ENCODE data around the gene SMC3. TPM values are rescaled to one million over a fixed set of nuclear protein-coding genes. Genes with fewer than 3 reads are reported as not detected.

The SMC3 gene
- total and polyA plus RNA-seq, 10 donors, result 10.4 to 41.2 (median 33.8) TPM

- H3K4me3 ChIP-seq, result no peak overlapping the region
- H3K9me3 ChIP-seq, result no peaks in the 10 kb centered on the region
- no peak for DNase-seq
- peaks cover 0 to 9% (median 0%) of the 10 kb centered on the region in 7 donors for H3K27me3 ChIP-seq (replicated peaks in 1 of 7)
- H3K36me3 ChIP-seq, result no peaks in the 10 kb centered on the region
- intact Hi-C loops (cut with DNase I; ENCODE audit: low total_unique reads), result loop anchor here (5.0 kb wide), 1 partner anchor 193 kb away; no protein-coding TSS in a partner anchor
- peak overlapping the region in 4 of 8 donors; percentile 13 to 40 (median 18) for H3K27ac ChIP-seq
- TF ChIP-seq POLR2A (IDR thresholded peaks at IDR 0.05), result no peak
- no peak for TF ChIP-seq POLR2AphosphoS5 (IDR thresholded peaks at IDR 0.05)
- TF ChIP-seq CTCF (IDR thresholded peaks at IDR 0.05 in 8 of 11, conservative IDR thresholded peaks at IDR 0.05 in 3 of 11), result no peak
- peaks cover 0 to 34% (median 10%) of the 10 kb centered on the region in 6 donors for H3K4me1 ChIP-seq
These were observed 22.4 kb upstream of the SMC3 start for GRCh38 chr10:110544958-110545537.

GRCh38 chr10:110546077-110546476 is 21.4 kb upstream of the SMC3 start:
- Histone ChIP-seq H3K27me3 (replicated peaks in 1 of 7) (peaks cover 0 to 9% (median 0%) of the 10 kb centered on the region in 7 donors), H3K36me3 (no peaks in the 10 kb centered on the region), H3K9me3 (no peaks in the 10 kb centered on the region), H3K4me3 (no peak overlapping the region), H3K4me1 (peaks cover 0 to 34% (median 10%) of the 10 kb centered on the region in 6 donors), H3K27ac (peak overlapping the region in 5 of 8 donors; percentile 13 to 45 (median 29))
- WGBS, 5 donors, result 61 to 91% (median 63%) methylated on average over 6 of the region's 6 CpGs
- DNase-seq, result no peak
- no peak for TF ChIP-seq POLR2A (IDR thresholded peaks at IDR 0.05)
- TF ChIP-seq POLR2AphosphoS5 (IDR thresholded peaks at IDR 0.05), result peak in 1 of 3 donors; percentile 44
- intact Hi-C loops (cut with DNase I; ENCODE audit: low total_unique reads), result loop anchor here (5.0 kb wide), 1 partner anchor 194 kb away; no protein-coding TSS in a partner anchor

GRCh38 chr10:110546499-110547110 is 20.9 kb upstream of the SMC3 start:
- intact Hi-C loops (cut with DNase I; ENCODE audit: low total_unique reads), result loop anchor here (5.0 kb wide), 1 partner anchor 194 kb away; no protein-coding TSS in a partner anchor
- WGBS, 5 donors, result 64 to 71% (median 65%) methylated on average over 7 of the region's 7 CpGs
- Histone ChIP-seq H3K4me1 (peaks cover 0 to 34% (median 10%) of the 10 kb centered on the region in 6 donors), H3K36me3 (no peaks in the 10 kb centered on the region), H3K4me3 (no peak overlapping the region), H3K27me3 (replicated peaks in 1 of 7) (peaks cover 0 to 9% (median 0%) of the 10 kb centered on the region in 7 donors), H3K9me3 (no peaks in the 10 kb centered on the region), H3K27ac (peak overlapping the region in 4 of 8 donors; percentile 13 to 45 (median 31))
- no peak for TF ChIP-seq POLR2AphosphoS5 (IDR thresholded peaks at IDR 0.05)
- TF ChIP-seq POLR2A (IDR thresholded peaks at IDR 0.05), result no peak
- TF ChIP-seq CTCF (IDR thresholded peaks at IDR 0.05 in 8 of 11, conservative IDR thresholded peaks at IDR 0.05 in 3 of 11), result no peak
- no peak for DNase-seq

GRCh38 chr10:110547139-110547761 is 20.2 kb upstream of the SMC3 start:
- intact Hi-C loops (cut with DNase I; ENCODE audit: low total_unique reads), result loop anchor here (5.0 kb wide), 1 partner anchor 195 kb away; no protein-coding TSS in a partner anchor
- Histone ChIP-seq H3K27me3 (replicated peaks in 1 of 7) (peaks cover 0 to 9% (median 0%) of the 10 kb centered on the region in 7 donors), H3K4me3 (no peak overlapping the region), H3K27ac (peak overlapping the region in 4 of 8 donors; percentile 13 to 45 (median 31)), H3K4me1 (peaks cover 0 to 34% (median 10%) of the 10 kb centered on the region in 6 donors), H3K9me3 (no peaks in the 10 kb centered on the region), H3K36me3 (no peaks in the 10 kb centered on the region)
- 15 to 18% (median 17%) methylated on average over 8 of the region's 8 CpGs for WGBS, 5 donors
- TF ChIP-seq POLR2A (IDR thresholded peaks at IDR 0.05) (no peak), POLR2AphosphoS5 (IDR thresholded peaks at IDR 0.05) (no peak), CTCF (IDR thresholded peaks at IDR 0.05 in 8 of 11, conservative IDR thresholded peaks at IDR 0.05 in 3 of 11) (peak; percentile 64 to 91 (median 83))
- no peak for DNase-seq

All from spleen (tissue), 11 donors.